ENCODE measurements around the gene HNF1A. TPM values are rescaled to one million over a fixed set of nuclear protein-coding genes. Genes with fewer than 3 reads are reported as not detected.

The HNF1A gene
- total RNA-seq, 2 donors from 2014 or later = not detected

DNA sequence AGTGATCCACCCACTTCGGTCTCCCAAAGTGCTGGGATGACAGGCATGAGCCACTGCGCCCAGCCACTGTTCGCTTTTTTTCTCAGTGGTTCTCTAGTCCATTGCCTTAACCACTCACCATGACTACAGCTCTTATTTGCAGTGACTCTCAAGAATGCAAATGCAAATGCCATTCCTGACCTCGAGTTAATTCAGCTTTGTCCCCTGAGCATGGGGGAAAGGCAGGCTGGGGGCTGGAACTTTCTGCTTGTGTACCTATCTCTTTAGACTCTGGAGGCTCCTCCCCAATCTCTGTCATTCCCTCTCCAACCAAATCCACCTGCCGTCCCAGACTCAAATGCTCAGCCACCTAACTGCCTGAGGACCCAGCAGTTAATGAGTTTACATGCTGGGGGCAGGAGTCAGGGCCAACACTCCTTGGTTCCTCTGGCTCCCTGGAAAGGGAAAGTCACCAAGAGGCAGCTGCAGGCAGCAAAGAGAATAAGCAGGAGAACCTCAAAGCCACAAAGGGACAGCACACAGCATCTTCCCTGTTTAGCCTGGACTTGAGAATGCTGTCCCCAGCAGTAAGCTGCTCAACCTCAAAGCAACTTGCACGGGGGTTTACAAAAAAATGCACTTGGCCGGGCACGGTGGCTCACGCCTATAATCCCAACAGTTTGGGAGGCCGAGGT, 5.3 kb upstream of the HNF1A start:
- H3K4me1 ChIP-seq = no peaks in the 10 kb centered on the region
- H3K27ac ChIP-seq = no peak overlapping the region
- no peaks in the 10 kb centered on the region for H3K36me3 ChIP-seq
- H3K4me3 ChIP-seq = no peak overlapping the region
- DNase-seq (ENCODE audit: low spot score) = no peak
- H3K9me3 ChIP-seq = no peaks in the 10 kb centered on the region
- no peaks in the 10 kb centered on the region for H3K27me3 ChIP-seq
- TF ChIP-seq, protein P1, sequence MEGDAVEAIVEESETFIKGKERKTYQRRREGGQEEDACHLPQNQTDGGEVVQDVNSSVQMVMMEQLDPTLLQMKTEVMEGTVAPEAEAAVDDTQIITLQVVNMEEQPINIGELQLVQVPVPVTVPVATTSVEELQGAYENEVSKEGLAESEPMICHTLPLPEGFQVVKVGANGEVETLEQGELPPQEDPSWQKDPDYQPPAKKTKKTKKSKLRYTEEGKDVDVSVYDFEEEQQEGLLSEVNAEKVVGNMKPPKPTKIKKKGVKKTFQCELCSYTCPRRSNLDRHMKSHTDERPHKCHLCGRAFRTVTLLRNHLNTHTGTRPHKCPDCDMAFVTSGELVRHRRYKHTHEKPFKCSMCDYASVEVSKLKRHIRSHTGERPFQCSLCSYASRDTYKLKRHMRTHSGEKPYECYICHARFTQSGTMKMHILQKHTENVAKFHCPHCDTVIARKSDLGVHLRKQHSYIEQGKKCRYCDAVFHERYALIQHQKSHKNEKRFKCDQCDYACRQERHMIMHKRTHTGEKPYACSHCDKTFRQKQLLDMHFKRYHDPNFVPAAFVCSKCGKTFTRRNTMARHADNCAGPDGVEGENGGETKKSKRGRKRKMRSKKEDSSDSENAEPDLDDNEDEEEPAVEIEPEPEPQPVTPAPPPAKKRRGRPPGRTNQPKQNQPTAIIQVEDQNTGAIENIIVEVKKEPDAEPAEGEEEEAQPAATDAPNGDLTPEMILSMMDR (IDR thresholded peaks at IDR 0.05) = no peak

DNA sequence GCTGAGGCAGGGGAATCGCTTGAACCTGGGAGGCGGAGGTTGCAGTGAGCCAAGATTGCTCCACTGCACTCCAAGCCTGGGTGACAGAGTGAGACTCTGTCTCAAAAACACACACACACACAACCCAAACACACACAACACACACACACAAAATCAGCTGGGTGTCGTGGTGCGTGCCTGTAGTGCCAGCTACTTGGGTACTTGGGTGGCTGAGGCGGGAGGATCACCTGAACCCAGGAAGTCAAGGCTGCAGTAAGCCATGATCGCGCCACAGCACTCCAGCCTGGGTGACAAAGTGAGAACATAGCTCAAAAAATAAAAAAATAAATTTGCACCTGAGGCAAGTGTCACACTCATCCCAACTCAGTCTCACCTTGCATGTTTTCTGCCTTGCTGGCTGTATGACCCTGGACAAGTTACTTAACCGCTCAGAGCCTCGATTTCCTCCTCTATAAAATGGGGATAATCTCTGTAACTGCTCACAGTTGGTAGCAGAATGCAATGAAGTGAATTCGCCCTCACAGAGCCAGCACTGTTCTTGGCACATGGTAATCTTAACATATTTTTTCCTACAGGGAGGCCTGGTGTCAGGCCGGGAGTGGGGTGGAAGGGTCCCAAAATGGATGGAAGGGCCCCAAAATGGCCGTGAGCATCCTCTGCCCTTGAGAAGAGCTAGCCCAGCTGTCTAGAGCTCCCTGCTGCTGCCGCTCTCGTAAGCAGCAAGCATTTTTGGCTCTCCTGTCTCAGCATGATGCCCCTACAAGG, 630 bp upstream of the HNF1A start:
- H3K27me3 ChIP-seq = no peaks in the 10 kb centered on the region
- DNase-seq (ENCODE audit: low spot score) = no peak
- no peaks in the 10 kb centered on the region for H3K36me3 ChIP-seq
- H3K4me3 ChIP-seq = no peak overlapping the region
- TF ChIP-seq, protein P1 (IDR thresholded peaks at IDR 0.05) = no peak
- no peak overlapping the region for H3K27ac ChIP-seq
- no peaks in the 10 kb centered on the region for H3K9me3 ChIP-seq
- H3K4me1 ChIP-seq = no peaks in the 10 kb centered on the region

DNA sequence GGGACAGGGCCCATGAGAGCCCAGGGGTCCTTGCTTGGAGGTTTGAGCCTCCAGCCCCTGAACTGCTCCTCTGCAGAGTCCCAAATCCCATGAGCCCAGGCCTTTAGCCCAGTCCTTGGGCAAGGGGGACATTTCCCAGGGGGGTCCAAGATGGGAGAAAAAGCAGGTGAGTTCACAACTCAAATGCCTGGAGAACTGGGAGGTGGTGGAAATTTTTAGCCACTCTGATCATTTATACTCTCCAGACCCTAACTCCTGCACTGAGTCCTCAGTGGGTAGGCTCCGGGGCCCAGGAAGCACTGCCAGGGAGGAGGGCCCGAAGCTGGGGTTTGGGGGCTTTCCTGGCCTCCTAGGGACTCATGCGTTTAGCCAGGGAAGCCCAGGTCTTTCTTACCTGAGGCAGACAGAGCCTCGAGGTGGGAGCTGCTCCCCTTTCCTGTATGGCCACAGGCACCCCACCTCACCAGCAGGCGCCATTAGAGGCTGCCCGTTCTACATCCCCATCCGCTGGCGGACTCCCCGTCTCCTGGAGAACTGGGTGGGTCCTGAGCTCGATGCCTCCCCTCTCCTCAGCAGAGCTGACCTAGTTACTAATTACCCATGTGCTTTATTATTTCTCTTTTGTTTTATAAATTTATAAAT, 998 bp downstream of the HNF1A start:
- Histone ChIP-seq H3K27me3 (no peaks in the 10 kb centered on the region), H3K4me1 (no peaks in the 10 kb centered on the region), H3K36me3 (no peaks in the 10 kb centered on the region), H3K4me3 (no peak overlapping the region), H3K27ac (no peak overlapping the region), H3K9me3 (no peaks in the 10 kb centered on the region)
- DNase-seq (ENCODE audit: low spot score) = no peak
- TF ChIP-seq, protein P1 (IDR thresholded peaks at IDR 0.05) = no peak

DNA sequence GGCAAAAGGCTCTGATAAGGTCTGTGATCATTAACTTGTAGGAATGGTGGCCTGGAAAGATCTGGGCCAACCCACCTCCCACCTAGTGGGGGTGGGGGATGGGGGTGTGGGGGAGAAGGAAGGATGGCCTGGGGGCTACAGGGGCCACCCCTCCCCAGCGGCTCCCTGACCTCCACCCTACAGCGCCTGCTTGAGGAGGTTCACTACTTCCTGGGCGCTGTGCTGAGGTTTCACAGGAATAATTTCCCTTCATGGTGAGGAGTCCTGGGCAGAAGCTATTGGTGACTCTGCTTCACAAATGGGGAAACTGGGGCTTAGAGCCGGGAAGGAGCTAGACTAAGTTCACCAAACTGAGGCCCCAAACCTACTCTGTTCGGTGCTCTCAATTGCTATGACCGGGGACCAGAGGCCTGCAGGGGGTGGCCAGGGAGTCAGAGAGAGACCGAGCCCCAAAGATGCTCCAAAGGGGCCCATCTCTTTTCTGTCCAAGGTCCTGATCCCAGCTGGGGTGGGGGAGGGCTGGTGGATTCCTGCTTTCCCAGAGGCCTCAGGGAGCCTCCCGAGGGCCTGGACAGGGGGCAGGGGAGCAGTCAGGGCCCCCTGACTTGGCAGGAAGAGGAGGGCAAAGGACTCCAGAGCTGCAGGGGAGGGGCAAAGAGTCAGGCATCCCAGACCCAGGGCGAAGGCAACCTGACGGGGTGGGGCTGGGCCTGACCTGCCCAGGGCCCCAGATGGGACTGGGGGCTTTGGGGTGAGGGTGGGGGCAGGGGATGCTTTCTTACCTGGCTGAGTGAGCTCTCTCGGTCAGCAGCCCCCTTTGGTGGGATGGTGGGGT, 1.7 kb downstream of the HNF1A start:
- TF ChIP-seq, protein P1 (IDR thresholded peaks at IDR 0.05) = no peak
- H3K4me1 ChIP-seq = no peaks in the 10 kb centered on the region
- H3K36me3 ChIP-seq = no peaks in the 10 kb centered on the region
- H3K27me3 ChIP-seq = no peaks in the 10 kb centered on the region
- no peak overlapping the region for H3K4me3 ChIP-seq
- H3K27ac ChIP-seq = no peak overlapping the region
- no peak for DNase-seq (ENCODE audit: low spot score)
- no peaks in the 10 kb centered on the region for H3K9me3 ChIP-seq

DNA sequence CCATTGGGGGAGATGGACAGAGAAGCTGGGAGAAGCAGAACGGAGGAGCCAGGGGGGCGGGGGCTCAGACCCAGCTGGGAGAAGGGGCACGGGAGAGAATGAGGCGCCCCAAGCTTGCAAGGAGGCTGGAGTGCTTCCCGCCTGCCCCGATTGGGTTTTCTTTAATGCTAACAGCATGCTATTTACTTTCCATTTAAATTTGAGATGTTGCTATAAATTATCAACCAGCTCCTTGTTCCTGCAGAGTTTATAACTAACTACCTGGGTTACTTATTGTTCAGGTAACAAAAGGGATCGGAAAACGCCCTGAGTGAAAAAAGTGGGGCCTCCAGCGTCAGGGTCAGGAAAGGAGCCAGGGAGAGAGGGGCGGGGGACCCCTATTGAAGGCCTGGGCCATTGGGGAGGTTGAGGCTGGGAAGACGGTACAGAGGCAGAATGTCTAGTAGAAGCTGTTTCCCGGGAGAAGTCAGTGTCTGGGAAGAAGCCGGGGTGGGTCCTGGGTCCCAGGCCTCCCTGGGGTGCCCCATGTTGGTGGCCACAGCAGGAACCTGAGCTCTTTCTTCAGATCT, 2.5 kb downstream of the HNF1A start:
- Histone ChIP-seq H3K36me3 (no peaks in the 10 kb centered on the region), H3K27ac (no peak overlapping the region), H3K4me3 (no peak overlapping the region), H3K27me3 (no peaks in the 10 kb centered on the region), H3K4me1 (no peaks in the 10 kb centered on the region), H3K9me3 (no peaks in the 10 kb centered on the region)
- TF ChIP-seq, protein P1 (IDR thresholded peaks at IDR 0.05) = no peak
- DNase-seq (ENCODE audit: low spot score) = no peak

Measured in right atrium auricular region (tissue), 2 donors.